Natural killer cell (primary cell): Measurements from ENCODE around the gene BHLHE40. TPM values are rescaled to one million over a fixed set of nuclear protein-coding genes. Genes with fewer than 3 reads are reported as not detected.

Experiments used
- ATAC-seq, 3 donors: fragments of 150-1000 bp in 2 of 3; fragments of 200-7000 bp in 1 of 3; cut with Tn5 transposase; 1 replicate in 1 of 3; 2 replicates in 2 of 3; pipeline ENCODE4 v1.10.0; 2021; ENCODE audit warnings: mild to moderate bottlenecking in 2 of 3, moderate library complexity in 2 of 3
- DNase-seq, 2 donors: peaks; one replicate each; pipeline versions ENCODE4 v3.0.0 to v3.0.0-alpha.2; 2013 to 2021; ENCODE audit warnings: mixed read lengths in 1 of 2
- H3K27ac ChIP-seq: one replicate; pipeline ENCODE4 v1.5.1; 2013; ENCODE audit warnings: mild to moderate bottlenecking, low read length
- H3K27me3 ChIP-seq: one replicate; pipeline ENCODE4 v1.6.1; 2013; ENCODE audit warnings: low read length; ENCODE audit not compliant: control insufficient read depth, insufficient read depth
- H3K36me3 ChIP-seq: one replicate; pipeline ENCODE4 v1.6.1; 2013; ENCODE audit warnings: low read length; ENCODE audit not compliant: control insufficient read depth, insufficient read depth
- H3K4me1 ChIP-seq: one replicate; pipeline ENCODE4 v1.6.1; 2013; ENCODE audit warnings: low read length; ENCODE audit not compliant: control insufficient read depth, insufficient read depth
- H3K4me3 ChIP-seq: one replicate; pipeline ENCODE4 v1.5.1; 2013; ENCODE audit warnings: low read length
- H3K9me3 ChIP-seq: one replicate; pipeline ENCODE4 v1.6.1; 2013; ENCODE audit warnings: low read length; ENCODE audit not compliant: control insufficient read depth, insufficient read depth
- H3K27ac Mint-ChIP-seq, 2 donors: one replicate each; pipeline ENCODE4 v1.8.0; 2022; ENCODE audit warnings: mild to moderate bottlenecking in 2 of 2, mixed read lengths in 2 of 2, moderate library complexity in 1 of 2
- H3K27me3 Mint-ChIP-seq, 2 donors: one replicate each; pipeline ENCODE4 v1.8.0; 2022; ENCODE audit warnings: low read depth in 2 of 2, mixed read lengths in 2 of 2
- H3K36me3 Mint-ChIP-seq: one replicate; pipeline ENCODE4 v1.8.0; 2022; ENCODE audit warnings: mixed read lengths
- H3K4me1 Mint-ChIP-seq, 2 donors: one replicate each; pipeline ENCODE4 v1.8.0; 2022; ENCODE audit warnings: mixed read lengths in 2 of 2
- H3K4me3 Mint-ChIP-seq: one replicate; pipeline ENCODE4 v1.8.0; 2022; ENCODE audit warnings: mild to moderate bottlenecking, moderate library complexity, mixed read lengths
- H3K9me3 Mint-ChIP-seq, 2 donors: one replicate each; pipeline ENCODE4 v1.8.0; 2022; ENCODE audit warnings: mixed read lengths in 2 of 2
- CTCF ChIP-seq: fragments of 200-600 bp; IDR thresholded peaks from one replicate; pipeline ENCODE4 v1.8.0; 2022; ENCODE audit warnings: antibody characterized with exemption
- WGBS: methylation state at CpG from one replicate; pipeline ENCODE4 v1.1.7; 2013; ENCODE audit warnings: missing lambda C conversion rate; ENCODE audit not compliant: insufficient coverage; 5-methylcytosine and 5-hydroxymethylcytosine counted together
- intact Hi-C: fragments of 100-400 bp; cut with micrococcal nuclease; formaldehyde crosslinking; loops from one replicate; pipeline ENCODE4 v1.14.2; 2022
- total RNA-seq, 4 donors: library from RNA; stranded (reverse); fragments of 120-200 nt in 1 of 4; gene quantifications; one replicate each; pipeline versions ENCODE4 v1.2.3 to v1.2.4, GENCODE V29; 2013 to 2022

BHLHE40 gene
- total RNA-seq, 3 donors from 2014 or later (not counting 1 experiment from before 2014, with no cell fraction given) = 512 to 725 (median 719) TPM

GRCh38 chr3:5010140-5010539 lies 30.9 kb downstream of the BHLHE40 start:
- DNase-seq (no peak), ATAC-seq (no peak)
- Histone ChIP-seq H3K4me1 (peaks cover 93% of the 10 kb centered on the region), H3K9me3 (no peaks in the 10 kb centered on the region), H3K27ac (no peak overlapping the region), H3K4me3 (no peak overlapping the region), H3K27me3 (no peaks in the 10 kb centered on the region), H3K36me3 (no peaks in the 10 kb centered on the region)
- no peaks in the 10 kb centered on the region for H3K27me3 Mint-ChIP-seq
- peaks cover 50 to 65% of the 10 kb centered on the region in 2 donors for H3K4me1 Mint-ChIP-seq
- no peak overlapping the region for H3K27ac Mint-ChIP-seq
- WGBS = 100% methylated on average over 5 of the region's 6 CpGs
- H3K36me3 Mint-ChIP-seq = no peaks in the 10 kb centered on the region
- no peaks in the 10 kb centered on the region for H3K9me3 Mint-ChIP-seq
- no peak overlapping the region for H3K4me3 Mint-ChIP-seq
- intact Hi-C loops = no loop called here
- no peak for TF ChIP-seq CTCF

GRCh38 chr3:5010706-5011554 lies 31.7 kb downstream of the BHLHE40 start:
- ATAC-seq (no peak), DNase-seq (peak in 1 of 2 donors; percentile 55)
- Mint-ChIP-seq H3K27me3 (no peaks in the 10 kb centered on the region), H3K27ac (peak overlapping the region; percentile 74 to 81), H3K4me3 (peak overlapping the region; percentile 70), H3K4me1 (peaks cover 50 to 65% of the 10 kb centered on the region in 2 donors), H3K36me3 (no peaks in the 10 kb centered on the region), H3K9me3 (no peaks in the 10 kb centered on the region)
- Histone ChIP-seq H3K4me1 (peaks cover 89% of the 10 kb centered on the region), H3K27ac (peak overlapping the region; percentile 82), H3K27me3 (no peaks in the 10 kb centered on the region), H3K36me3 (no peaks in the 10 kb centered on the region), H3K4me3 (no peak overlapping the region), H3K9me3 (no peaks in the 10 kb centered on the region)
- intact Hi-C loops = no loop called here
- WGBS = 29% methylated on average over 7 of the region's 7 CpGs
- no peak for TF ChIP-seq CTCF

GRCh38 chr3:5011555-5012256 lies 32.5 kb downstream of the BHLHE40 start:
- Mint-ChIP-seq H3K9me3 (no peaks in the 10 kb centered on the region), H3K36me3 (no peaks in the 10 kb centered on the region), H3K27ac (peak overlapping the region; percentile 74 to 81), H3K27me3 (no peaks in the 10 kb centered on the region), H3K4me1 (peaks cover 56 to 70% of the 10 kb centered on the region in 2 donors), H3K4me3 (peak overlapping the region; percentile 70)
- Histone ChIP-seq H3K9me3 (no peaks in the 10 kb centered on the region), H3K27me3 (no peaks in the 10 kb centered on the region), H3K27ac (peak overlapping the region; percentile 82), H3K36me3 (no peaks in the 10 kb centered on the region), H3K4me3 (no peak overlapping the region), H3K4me1 (peaks cover 89% of the 10 kb centered on the region)
- WGBS = 12% methylated on average over 13 of the region's 14 CpGs
- DNase-seq (no peak), ATAC-seq (peak; percentile 8 to 67 (median 36))
- intact Hi-C loops = no loop called here
- no peak for TF ChIP-seq CTCF
